IPS DF 4.7 (cell line): ENCODE data around the gene C6orf120.

Source experiments
- DNase-seq: peaks from one replicate; pipeline ENCODE4 v3.0.0-alpha.2; 2013; ENCODE audit warnings: low spot score; ENCODE audit errors: extremely low read depth

The C6orf120 gene

DNA sequence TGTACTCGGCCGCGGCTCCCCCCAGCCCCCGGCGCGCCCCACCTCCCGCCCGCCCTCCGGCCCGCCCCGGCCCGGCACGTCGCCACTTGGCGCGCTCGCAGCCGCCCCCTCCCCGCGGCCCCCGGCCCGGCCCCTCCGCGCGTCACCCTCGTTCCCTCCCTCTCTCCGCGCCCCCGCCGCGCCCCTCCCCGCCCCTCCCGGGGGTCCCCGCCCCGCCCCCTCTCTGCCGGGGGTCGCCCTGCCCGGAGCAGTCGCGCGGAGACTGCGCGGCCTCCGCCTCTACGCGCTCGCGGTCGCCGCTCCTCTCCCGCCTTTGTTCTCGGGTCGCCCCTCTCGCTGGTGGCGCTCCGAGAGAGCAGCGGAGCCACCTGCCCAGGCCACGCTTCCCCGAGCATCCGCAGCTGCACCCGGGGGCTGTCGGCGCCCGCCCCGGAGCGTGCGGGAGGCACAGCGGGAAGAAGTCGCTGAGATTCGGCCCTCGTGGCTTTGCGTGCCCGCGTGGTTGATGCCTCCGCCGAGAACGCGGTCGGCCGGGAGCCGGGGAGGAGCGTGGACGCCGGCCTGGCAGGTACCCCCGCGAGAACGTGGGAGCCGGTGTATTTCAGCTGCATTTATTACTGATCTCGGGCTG lies 22.7 kb downstream of the C6orf120 start, which contains the start of gene PHF10:
Gene PHF10, minus strand, starts transcription at position 7 of the 631 bp plus-strand sequence. CDS start 569 bp downstream, outside the sequence.
- no peak for DNase-seq

DNA sequence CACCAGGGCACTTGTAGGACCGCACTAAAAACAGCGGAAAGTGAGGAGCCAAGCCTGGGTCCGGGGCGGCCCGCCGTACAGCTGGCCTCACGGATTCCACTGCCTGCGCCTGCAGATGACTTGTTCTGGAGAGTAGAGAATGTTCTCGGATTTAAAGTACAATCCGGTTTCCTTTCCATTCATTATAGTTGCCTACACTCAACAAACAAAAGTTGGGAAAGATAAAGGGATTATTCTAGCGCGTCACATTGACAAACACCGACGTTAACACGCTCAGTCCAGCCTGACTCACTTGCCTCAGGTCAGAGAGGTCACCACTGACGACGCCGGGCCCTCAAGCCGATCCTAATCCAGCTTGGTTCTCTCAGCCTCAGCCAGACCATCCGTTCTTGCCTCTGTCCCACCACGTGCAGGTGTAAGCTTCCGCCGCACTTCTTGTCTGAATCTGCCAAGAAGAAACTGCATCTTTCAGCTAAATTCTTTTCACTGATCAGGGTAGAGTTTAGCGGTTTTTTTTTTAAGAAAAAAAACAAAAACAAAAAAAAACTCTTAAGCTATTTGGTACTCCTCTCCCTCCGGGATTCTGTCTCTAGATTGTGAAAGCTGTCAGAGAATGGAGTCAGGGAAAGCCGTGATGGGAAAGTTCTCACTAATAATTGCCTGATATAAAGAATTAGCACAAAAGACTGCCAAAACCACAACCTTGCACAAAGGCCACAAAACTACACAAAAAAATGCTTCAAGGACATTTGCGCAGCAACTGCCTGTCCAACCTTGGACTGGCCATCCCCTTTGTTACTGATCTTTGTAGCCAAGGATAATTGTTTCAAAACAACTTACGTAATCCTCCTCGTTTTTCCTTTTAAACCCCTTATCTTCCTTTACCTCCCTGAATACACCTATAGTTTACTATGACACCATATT lies 23.5 kb downstream of the C6orf120 start:
- DNase-seq: no peak

DNA sequence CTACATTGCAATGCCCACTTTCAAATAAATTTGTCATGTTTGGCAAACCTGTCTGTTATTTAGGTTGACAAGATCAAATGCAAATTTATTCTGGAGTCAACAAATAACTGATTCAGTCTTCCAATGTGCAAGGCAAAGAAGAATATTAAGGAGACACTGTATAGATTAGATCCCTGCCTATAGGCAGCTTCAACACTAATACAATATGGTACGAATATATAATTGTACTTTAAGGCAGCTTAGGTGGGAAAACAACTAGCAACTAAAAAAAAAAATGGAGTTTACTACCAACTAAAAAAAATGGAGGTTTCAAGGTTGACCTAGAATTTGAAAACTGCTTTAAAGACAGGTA lies 24.1 kb downstream of the C6orf120 start:
- DNase-seq: no peak

DNA sequence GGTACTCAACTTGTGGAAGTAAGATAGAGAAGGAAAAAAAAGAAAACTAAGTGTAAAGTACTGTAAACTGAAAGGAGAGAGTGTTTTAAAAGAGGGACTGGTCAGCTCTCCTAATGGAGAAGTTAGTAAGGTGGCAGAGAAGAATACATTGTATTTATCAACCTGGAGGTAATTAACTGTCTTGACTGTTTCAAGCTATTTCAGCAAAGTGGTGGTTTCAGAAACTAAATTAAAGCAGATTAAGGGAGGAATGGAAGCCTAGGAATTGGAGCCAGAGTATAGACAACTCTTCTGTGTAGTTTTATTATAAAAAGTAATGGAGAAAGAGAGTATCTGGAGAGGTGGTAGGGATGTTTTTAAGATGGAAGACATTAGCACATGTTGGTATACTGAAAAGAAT lies 25.0 kb downstream of the C6orf120 start:
- DNase-seq: no peak

DNA sequence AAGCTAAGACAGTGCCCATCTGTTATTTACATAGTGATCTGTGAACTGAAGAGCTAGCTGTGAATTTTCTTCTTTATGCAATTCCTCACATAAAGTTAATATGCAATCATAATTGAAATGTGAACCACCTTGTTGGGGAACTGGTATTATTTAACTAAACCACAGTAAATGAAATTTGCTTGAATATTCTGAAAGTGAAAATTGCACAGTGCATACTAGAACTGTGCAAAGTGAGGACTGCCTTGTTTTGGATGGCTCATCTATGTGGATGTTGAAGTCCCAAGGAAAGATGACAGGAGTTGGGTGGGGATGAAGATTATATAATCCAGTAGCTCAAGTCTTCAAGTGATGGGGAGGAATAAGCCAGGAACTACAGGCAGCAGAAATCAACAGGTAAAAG lies 28.0 kb downstream of the C6orf120 start:
- DNase-seq: no peak

DNA sequence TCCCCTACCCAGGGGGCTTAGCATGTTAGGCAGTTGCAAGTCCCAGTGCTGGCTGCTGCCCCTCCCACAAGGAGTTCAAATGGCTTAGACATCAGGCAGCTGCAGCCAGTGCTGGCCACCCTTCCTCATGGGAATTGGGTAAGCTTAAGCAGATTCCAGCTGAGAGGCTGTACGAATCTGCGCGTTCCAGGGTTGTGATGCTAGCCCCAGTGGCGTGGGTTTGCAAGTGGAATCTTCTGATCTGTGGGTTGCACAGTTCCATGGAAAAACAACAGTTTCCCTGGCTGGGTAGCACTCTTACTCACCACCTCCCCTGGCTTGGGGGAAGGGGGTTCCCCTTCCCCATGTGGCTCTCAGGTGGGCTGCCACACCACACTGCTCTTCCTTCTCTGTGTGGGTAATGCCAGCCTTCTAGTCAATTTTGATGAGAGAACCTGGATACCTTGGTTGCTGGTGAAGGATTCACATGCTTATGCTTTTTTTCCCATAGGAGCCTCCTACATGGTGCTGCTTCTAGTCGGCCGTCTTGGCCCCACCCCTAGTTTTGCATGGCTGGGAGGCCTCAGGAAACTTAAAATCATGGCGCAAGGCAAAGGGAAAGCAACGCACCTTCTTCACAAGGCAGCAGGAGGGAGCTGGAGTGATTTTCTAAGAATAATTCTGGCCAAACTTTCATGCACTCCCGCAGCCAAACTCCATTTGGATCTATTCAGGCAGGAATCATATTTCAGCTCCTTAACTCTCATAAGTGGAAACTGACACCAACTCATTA lies 36.5 kb downstream of the C6orf120 start:
- DNase-seq: no peak

DNA sequence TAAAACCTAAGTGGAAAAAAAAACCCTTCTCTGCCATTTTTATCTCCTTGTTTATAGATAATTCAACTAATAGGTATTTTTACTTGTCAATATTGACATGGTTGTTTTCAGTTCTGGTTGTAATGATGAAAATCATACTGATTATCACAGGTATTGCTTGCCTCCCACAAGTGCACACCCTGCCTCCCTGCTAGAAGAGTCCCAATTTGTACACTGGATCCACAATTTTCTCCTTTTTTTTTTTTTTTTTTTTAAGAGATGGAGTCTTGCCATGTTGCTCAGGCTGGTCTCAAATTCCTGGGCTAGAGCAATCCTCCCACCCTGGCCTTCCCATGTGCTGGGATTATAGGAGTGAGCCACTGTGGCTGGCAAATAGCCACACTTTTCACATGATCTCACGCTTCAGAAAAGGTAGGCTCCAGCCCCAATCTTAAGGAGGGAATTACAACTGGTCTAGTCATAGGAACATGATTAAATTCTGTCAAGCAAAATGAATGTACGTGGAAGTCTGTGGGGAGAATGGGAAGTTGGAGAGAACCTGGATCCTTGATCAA lies 37.1 kb downstream of the C6orf120 start:
- no peak for DNase-seq

DNA sequence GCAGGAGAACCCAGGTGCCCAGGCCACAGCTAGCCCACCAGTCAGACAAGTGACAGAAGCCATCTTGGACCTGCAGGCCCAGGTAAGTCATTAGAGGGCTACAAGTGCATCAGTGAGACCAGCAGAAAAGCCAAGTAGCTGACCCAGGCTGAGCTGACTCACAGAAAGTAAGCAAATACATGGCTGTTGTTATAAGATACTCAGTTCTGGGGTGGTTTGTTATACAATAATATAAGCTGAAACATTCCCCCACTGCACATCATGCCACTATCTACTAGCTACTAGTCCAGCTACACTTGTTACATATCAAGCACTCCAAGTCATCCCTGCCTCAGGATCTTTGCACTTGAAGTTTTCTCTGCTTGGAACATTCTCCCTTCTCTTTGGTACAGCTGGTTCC lies 39.4 kb downstream of the C6orf120 start:
- no peak for DNase-seq

DNA sequence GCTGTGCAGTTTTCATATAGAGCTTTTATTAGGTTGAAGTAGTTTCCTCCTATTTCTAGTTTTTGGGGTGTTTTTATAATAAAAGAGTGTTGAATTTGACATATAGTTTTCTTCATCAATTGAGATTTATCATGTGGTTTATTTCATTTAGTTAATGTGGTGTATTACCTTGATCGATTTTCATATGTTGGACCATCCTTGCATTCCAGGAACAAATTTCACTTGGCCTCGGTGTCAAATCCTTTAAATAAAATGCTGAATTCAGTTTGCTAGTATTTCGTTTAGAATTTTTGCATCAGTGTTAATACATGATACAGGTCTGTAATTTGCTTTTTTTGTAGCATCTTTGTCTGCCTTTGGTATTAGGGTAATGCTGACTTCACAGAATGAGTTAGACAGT lies 43.5 kb downstream of the C6orf120 start:
- DNase-seq: no peak

DNA sequence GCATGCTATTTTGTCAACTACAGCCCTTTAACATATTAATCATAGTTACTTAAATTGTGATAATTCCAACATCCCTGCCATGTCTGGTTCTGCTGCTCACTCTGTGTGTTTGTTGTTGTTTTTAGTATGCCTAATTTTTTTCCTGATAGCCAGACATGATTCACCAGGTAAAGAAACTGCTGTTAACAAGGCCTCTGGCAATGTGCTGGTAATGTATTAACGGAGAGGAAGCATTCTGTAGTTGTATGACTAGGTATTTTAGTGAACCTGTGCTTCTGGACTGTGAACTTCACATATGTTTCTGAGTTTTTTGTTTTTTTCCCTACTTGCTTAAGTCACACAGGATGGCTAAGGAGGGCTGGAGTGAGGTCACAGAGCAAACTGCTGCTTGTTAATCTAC lies 44.6 kb downstream of the C6orf120 start:
- no peak for DNase-seq

DNA sequence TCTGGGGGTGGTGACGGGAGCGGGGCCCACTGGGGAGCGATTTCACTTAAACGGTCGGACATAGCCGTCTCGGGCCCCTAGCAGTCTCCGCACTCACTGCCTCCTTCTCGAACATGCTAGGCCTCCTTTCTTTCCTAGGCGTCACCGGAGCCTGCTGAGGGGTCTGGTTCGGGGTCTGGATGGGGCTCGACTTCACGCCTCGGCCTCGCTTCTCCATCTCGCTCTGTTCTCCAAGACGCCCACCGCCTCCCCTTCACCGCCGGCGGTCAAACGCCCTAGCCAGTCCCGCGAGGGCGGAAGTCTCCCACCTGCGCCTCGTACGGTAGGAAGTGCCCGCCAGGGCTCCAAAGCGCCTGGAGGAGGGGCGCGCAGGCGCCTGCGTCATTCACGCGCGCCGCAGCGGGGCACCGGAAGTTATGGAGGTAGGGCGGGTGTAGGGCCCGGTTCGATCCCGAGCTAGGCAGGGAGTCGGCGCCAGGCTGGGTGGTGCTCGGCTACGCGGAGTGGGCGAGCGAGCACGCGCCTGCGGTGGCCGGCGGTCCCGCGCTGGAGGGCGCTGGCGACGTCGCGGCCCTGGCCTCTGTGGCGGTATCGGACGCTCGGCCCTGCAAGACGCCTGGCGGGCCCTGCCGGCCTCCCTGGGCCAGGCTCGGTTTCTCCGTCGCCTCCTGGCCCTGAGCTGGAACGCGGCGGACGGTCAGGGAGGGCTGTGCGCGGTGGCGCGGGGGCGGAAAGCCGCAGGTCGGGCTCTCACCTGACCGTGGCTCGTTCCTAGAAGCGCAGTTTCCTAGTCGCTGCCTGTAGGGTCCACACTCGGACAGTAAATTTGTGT lies 49.5 kb downstream of the C6orf120 start, which contains the start of the genes DYNLT2 and ERMARD:
Gene DYNLT2, minus strand, starts transcription at position 331 of the 832 bp plus-strand sequence. Its CDS starts 114 bp downstream, at position 217.
Gene ERMARD, plus strand, starts transcription at position 381 of the 832 bp plus-strand sequence. Its CDS starts 36 bp downstream, at position 417.
- DNase-seq: peak; percentile 82

DNA sequence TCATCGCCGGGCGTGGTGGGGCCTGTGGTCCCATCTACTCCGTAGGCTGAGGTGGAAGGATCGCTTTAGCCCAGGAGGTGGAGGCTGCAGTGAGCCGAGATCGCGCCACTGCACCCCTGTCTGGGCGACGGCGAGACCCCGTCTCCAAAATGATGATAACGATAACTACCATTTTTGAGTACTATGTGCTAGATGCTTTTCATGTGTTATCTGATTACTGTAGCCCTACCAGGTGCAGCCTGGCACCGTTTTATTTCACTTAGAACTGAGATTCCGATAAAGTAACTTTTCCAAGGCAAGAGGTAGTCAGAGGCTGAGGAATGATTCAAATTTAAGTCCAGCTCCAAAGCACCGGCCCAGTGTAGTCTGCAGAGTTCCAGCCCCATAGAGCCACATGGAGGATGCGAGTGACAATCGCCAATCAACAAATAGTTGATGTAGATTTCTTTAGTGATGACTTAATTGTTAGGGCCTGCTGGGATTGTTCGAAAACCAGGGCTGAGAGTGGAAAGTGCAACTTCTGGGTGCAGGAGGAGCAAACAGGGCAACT lies 50.2 kb downstream of the C6orf120 start:
- DNase-seq: no peak
